Liver (tissue), 4 donors: ENCODE measurements around the gene CYTH2. TPM values are rescaled to one million over a fixed set of nuclear protein-coding genes. Genes with fewer than 3 reads are reported as not detected.

ENCODE experiments used
- polyA plus RNA-seq, 2 donors: library from polyadenylated mRNA; stranded (reverse) in 1 of 2; unstranded in 1 of 2; fragments of 200-250 nt in 1 of 2; fragments of >200 nt in 1 of 2; fragmentation: Nextera tagmentation in 1 of 2; extraction: Ambion mirVana in 1 of 2; gene quantifications; one replicate each; pipeline versions ENCODE4 v1.2.1 to v1.2.3, GENCODE V29; 2013 to 2015
- total RNA-seq, 2 donors: library from RNA; depleted of rRNA; stranded (reverse); fragments of >200 nt; gene quantifications; one replicate each; pipeline ENCODE4 v1.2.3, GENCODE V29; 2014
- donor health status: healthy.
- donor health status: healthy.
- donor health status: healthy.

CYTH2 gene
- total and polyA plus RNA-seq, 4 donors: 13.0 to 16.9 (median 13.2) TPM

Other genes with a start within 250 kb of the CYTH2 start
- 10 to 100 TPM; 30.9 to 36.3 TPM for gene CARD8, start 213.5 kb upstream of the CYTH2 start, total RNA-seq
- 10 to 100 TPM in 1 of 2 donors, 1 to 10 TPM in 1; 9.4 to 13.8 TPM for gene CARD8, start 213.5 kb upstream of the CYTH2 start, polyA plus RNA-seq
- 1 to 10 TPM in 1 of 2 donors, under 1 TPM in 1; 0.08 to 1.1 TPM for gene ZNF114, start 199.3 kb upstream of the CYTH2 start, total RNA-seq
- gene ZNF114, start 199.3 kb upstream of the CYTH2 start, polyA plus RNA-seq: under 1 TPM; 0.07 TPM
- gene EMP3, start 143.8 kb upstream of the CYTH2 start, total RNA-seq: 10 to 100 TPM in 1 of 2 donors, 1 to 10 TPM in 1; 4.5 to 16.6 TPM
- gene EMP3, start 143.8 kb upstream of the CYTH2 start, polyA plus RNA-seq: 10 to 100 TPM; 11.3 to 12.1 TPM
- gene TMEM143, start 105.4 kb upstream of the CYTH2 start, total RNA-seq: 1 to 10 TPM; 3.2 to 5.4 TPM
- gene TMEM143, start 105.4 kb upstream of the CYTH2 start, polyA plus RNA-seq: 10 to 100 TPM in 1 of 2 donors, 1 to 10 TPM in 1; 7.9 to 10.2 TPM
- gene SYNGR4, start 105.0 kb upstream of the CYTH2 start, total RNA-seq: not detected
- gene SYNGR4, start 105.0 kb upstream of the CYTH2 start, polyA plus RNA-seq: under 1 TPM in 1 of 2 donors, not detected in 1; 0.09 TPM
- gene KDELR1, start 77.8 kb upstream of the CYTH2 start, total RNA-seq: 10 to 100 TPM; 32.3 to 34.9 TPM
- gene KDELR1, start 77.8 kb upstream of the CYTH2 start, polyA plus RNA-seq: 10 to 100 TPM; 59.1 to 94.9 TPM
- gene GRIN2D, start 75.7 kb upstream of the CYTH2 start, total RNA-seq: under 1 TPM; 0.17 to 0.33 TPM
- under 1 TPM in 1 of 2 donors, not detected in 1; 0.13 TPM for gene GRIN2D, start 75.7 kb upstream of the CYTH2 start, polyA plus RNA-seq
- gene GRWD1, start 23.4 kb upstream of the CYTH2 start, total RNA-seq: 10 to 100 TPM in 1 of 2 donors, 1 to 10 TPM in 1; 7.1 to 31.7 TPM
- 10 to 100 TPM; 11.1 to 19.5 TPM for gene GRWD1, start 23.4 kb upstream of the CYTH2 start, polyA plus RNA-seq
- gene KCNJ14, start 13.8 kb upstream of the CYTH2 start, total RNA-seq: under 1 TPM; 0.23 to 0.92 TPM
- gene KCNJ14, start 13.8 kb upstream of the CYTH2 start, polyA plus RNA-seq: under 1 TPM; 0.06 to 0.12 TPM
- gene LMTK3, start 42.5 kb downstream of the CYTH2 start, total RNA-seq: under 1 TPM in 1 of 2 donors, not detected in 1; 0.08 TPM
- under 1 TPM in 1 of 2 donors, not detected in 1; 0.08 TPM for gene LMTK3, start 42.5 kb downstream of the CYTH2 start, polyA plus RNA-seq
- not detected for gene SULT2B1, start 82.8 kb downstream of the CYTH2 start, total RNA-seq
- gene SULT2B1, start 82.8 kb downstream of the CYTH2 start, polyA plus RNA-seq: under 1 TPM; 0.14 to 0.24 TPM
- not detected for gene SPACA4, start 137.4 kb downstream of the CYTH2 start, total RNA-seq
- not detected for gene SPACA4, start 137.4 kb downstream of the CYTH2 start, polyA plus RNA-seq
- gene FAM83E, start 145.7 kb downstream of the CYTH2 start, total RNA-seq: under 1 TPM; 0.33 to 0.42 TPM
- gene FAM83E, start 145.7 kb downstream of the CYTH2 start, polyA plus RNA-seq: under 1 TPM in 1 of 2 donors, not detected in 1; 0.20 TPM
- 100 to 1,000 TPM; 502 to 830 TPM for gene RPL18, start 149.8 kb downstream of the CYTH2 start, total RNA-seq
- 100 to 1,000 TPM; 276 to 670 TPM for gene RPL18, start 149.8 kb downstream of the CYTH2 start, polyA plus RNA-seq
- gene SPHK2, start 150.1 kb downstream of the CYTH2 start, total RNA-seq: 10 to 100 TPM; 10.2 to 17.3 TPM
- gene SPHK2, start 150.1 kb downstream of the CYTH2 start, polyA plus RNA-seq: 10 to 100 TPM in 1 of 2 donors, 1 to 10 TPM in 1; 9.6 to 14.4 TPM
- gene DBP, start 168.0 kb downstream of the CYTH2 start, total RNA-seq: 1 to 10 TPM; 2.3 to 4.5 TPM
- gene DBP, start 168.0 kb downstream of the CYTH2 start, polyA plus RNA-seq: 1 to 10 TPM; 1.2 to 1.3 TPM
- gene CA11, start 176.8 kb downstream of the CYTH2 start, total RNA-seq: under 1 TPM; 0.09 to 0.33 TPM
- 1 to 10 TPM in 1 of 2 donors, under 1 TPM in 1; 0.35 to 1.1 TPM for gene CA11, start 176.8 kb downstream of the CYTH2 start, polyA plus RNA-seq
- gene NTN5, start 203.6 kb downstream of the CYTH2 start, total RNA-seq: under 1 TPM in 1 of 2 donors, not detected in 1; 0.08 TPM
- gene NTN5, start 203.6 kb downstream of the CYTH2 start, polyA plus RNA-seq: under 1 TPM in 1 of 2 donors, not detected in 1; 0.09 TPM
- gene FUT2, start 226.6 kb downstream of the CYTH2 start, total RNA-seq: under 1 TPM in 1 of 2 donors, not detected in 1; 0.05 TPM
- under 1 TPM; 0.02 to 0.38 TPM for gene FUT2, start 226.6 kb downstream of the CYTH2 start, polyA plus RNA-seq